ENCODE measurements around the gene SPTSSA. TPM values are rescaled to one million over a fixed set of nuclear protein-coding genes. Genes with fewer than 3 reads are reported as not detected.
"Not testable (repeated sequence)": the region's sequence is repeated elsewhere in the genome, so short reads cannot be mapped to it uniquely, and the experiment has no call there.

The SPTSSA gene
- total RNA-seq, 1 donor from 2014 or later: 18.9 TPM

- Mint-ChIP-seq H3K27ac (no peak overlapping the region), H3K27me3 (ENCODE audit: insufficient read depth) (peaks cover 6% of the 10 kb centered on the region), H3K4me1 (ENCODE audit: low read depth) (no peaks in the 10 kb centered on the region), H3K4me3 (no peak overlapping the region), H3K9me3 (no peaks in the 10 kb centered on the region), H3K36me3 (ENCODE audit: low read depth) (no peaks in the 10 kb centered on the region)
- DNase-seq (ENCODE audit: low spot score): no peak
- intact Hi-C loops (cut with micrococcal nuclease): no loop called here
These were observed 58.4 kb downstream of the SPTSSA start for GRCh38 chr14:34403646-34404045.

GRCh38 chr14:34398024-34398423 is 64.0 kb downstream of the SPTSSA start:
- H3K27ac Mint-ChIP-seq: no peak overlapping the region
- intact Hi-C loops (cut with micrococcal nuclease): no loop called here
- peaks cover 4% of the 10 kb centered on the region for H3K9me3 Mint-ChIP-seq
- H3K4me3 Mint-ChIP-seq: no peak overlapping the region
- no peaks in the 10 kb centered on the region for H3K36me3 Mint-ChIP-seq (ENCODE audit: low read depth)
- DNase-seq (ENCODE audit: low spot score): no peak
- no peaks in the 10 kb centered on the region for H3K4me1 Mint-ChIP-seq (ENCODE audit: low read depth)
- H3K27me3 Mint-ChIP-seq (ENCODE audit: insufficient read depth): peaks cover 2% of the 10 kb centered on the region

- Mint-ChIP-seq H3K36me3 (ENCODE audit: low read depth) (no peaks in the 10 kb centered on the region), H3K4me1 (ENCODE audit: low read depth) (no peaks in the 10 kb centered on the region), H3K27ac (no peak overlapping the region), H3K27me3 (ENCODE audit: insufficient read depth) (no peaks in the 10 kb centered on the region), H3K4me3 (no peak overlapping the region), H3K9me3 (no peaks in the 10 kb centered on the region)
- no peak for DNase-seq (ENCODE audit: low spot score)
- intact Hi-C loops (cut with micrococcal nuclease): no loop called here
These were observed 74.0 kb downstream of the SPTSSA start for GRCh38 chr14:34387974-34388516.

GRCh38 chr14:34386865-34387485 is 75.1 kb downstream of the SPTSSA start:
- Mint-ChIP-seq H3K4me1 (ENCODE audit: low read depth) (no peaks in the 10 kb centered on the region), H3K36me3 (ENCODE audit: low read depth) (no peaks in the 10 kb centered on the region), H3K4me3 (no peak overlapping the region), H3K27ac (no peak overlapping the region), H3K9me3 (no peaks in the 10 kb centered on the region), H3K27me3 (ENCODE audit: insufficient read depth) (no peaks in the 10 kb centered on the region)
- intact Hi-C loops (cut with micrococcal nuclease): no loop called here
- no peak for DNase-seq (ENCODE audit: low spot score)

- H3K4me1 Mint-ChIP-seq (ENCODE audit: low read depth); H3K27me3 Mint-ChIP-seq (ENCODE audit: insufficient read depth); H3K27ac Mint-ChIP-seq; H3K4me3 Mint-ChIP-seq; DNase-seq (ENCODE audit: low spot score); H3K9me3 Mint-ChIP-seq; H3K36me3 Mint-ChIP-seq (ENCODE audit: low read depth); intact Hi-C loops (cut with micrococcal nuclease): not testable (repeated sequence)
These were observed 76.2 kb downstream of the SPTSSA start for GRCh38 chr14:34385881-34386280.

GRCh38 chr14:34383839-34384238 is 78.2 kb downstream of the SPTSSA start:
- no peak overlapping the region for H3K27ac Mint-ChIP-seq
- H3K4me3 Mint-ChIP-seq: no peak overlapping the region
- no peak for DNase-seq (ENCODE audit: low spot score)
- H3K27me3 Mint-ChIP-seq (ENCODE audit: insufficient read depth): no peaks in the 10 kb centered on the region
- no peaks in the 10 kb centered on the region for H3K9me3 Mint-ChIP-seq
- H3K36me3 Mint-ChIP-seq (ENCODE audit: low read depth): no peaks in the 10 kb centered on the region
- H3K4me1 Mint-ChIP-seq (ENCODE audit: low read depth): no peaks in the 10 kb centered on the region
- intact Hi-C loops (cut with micrococcal nuclease): no loop called here

Other genes with a start within 250 kb of the SPTSSA start
- gene EAPP, start 77.5 kb upstream of the SPTSSA start, total RNA-seq: 34.4 and 35.1 TPM in 2 replicates
- 70.3 and 75.6 TPM in 2 replicates for gene SNX6, start 167.9 kb upstream of the SPTSSA start, total RNA-seq